HCT116 (cell line): ENCODE measurements around the gene TLR4.

Experiments used
- ELF1 ChIP-seq: IDR thresholded peaks from 2 replicates; pipeline ENCODE4 v1.6.1; 2012; ENCODE audit warnings: low read depth, borderline replicate concordance
- EZH2 ChIP-seq: fragments of 200-600 bp; sonication (generic); IDR thresholded peaks from 2 replicates; pipeline ENCODE4 v1.6.1; 2017; ENCODE audit warnings: antibody characterized with exemption, mixed run types
- JUND ChIP-seq: IDR thresholded peaks from 2 replicates; pipeline ENCODE4 v1.6.1; 2012
- POLR2A ChIP-seq: IDR thresholded peaks from 2 replicates; pipeline ENCODE4 v1.7.0; 2011; ENCODE audit warnings: borderline replicate concordance; ENCODE audit not compliant: insufficient read depth, insufficient read length; ENCODE audit errors: extremely low read depth
- POLR2AphosphoS5 ChIP-seq: IDR thresholded peaks from 2 replicates; pipeline ENCODE4 v1.6.1; 2011; ENCODE audit warnings: mild to moderate bottlenecking, low read depth, low read length, moderate library complexity
- TF ChIP-seq, protein P1 (sequence below): IDR thresholded peaks from 2 replicates; pipeline ENCODE4 v1.6.1; 2012; ENCODE audit warnings: low read depth
- TF ChIP-seq, protein P2 (sequence below), 3 experiments: fragments of 200-600 bp in 1 of 3; sonication (generic) in 1 of 3; IDR thresholded peaks in 2 of 3; conservative IDR thresholded peaks in 1 of 3; 2 replicates each; pipeline ENCODE4 v1.5.1; 2012 to 2017; ENCODE audit warnings: low read depth in 2 of 3, low read length in 2 of 3, antibody characterized with exemption in 1 of 3, borderline replicate concordance in 1 of 3, control low read depth in 1 of 3, mild to moderate bottlenecking in 1 of 3, mixed read lengths in 1 of 3, mixed run types in 1 of 3, moderate library complexity in 1 of 3; ENCODE audit not compliant: insufficient read depth in 1 of 3
- TF ChIP-seq, protein P3 (sequence below): IDR thresholded peaks from 2 replicates; pipeline ENCODE4 v1.6.1; 2011; ENCODE audit warnings: mild to moderate bottlenecking, low read length, moderate library complexity; ENCODE audit not compliant: insufficient replicate concordance; ENCODE audit errors: extremely low read depth

DNA sequence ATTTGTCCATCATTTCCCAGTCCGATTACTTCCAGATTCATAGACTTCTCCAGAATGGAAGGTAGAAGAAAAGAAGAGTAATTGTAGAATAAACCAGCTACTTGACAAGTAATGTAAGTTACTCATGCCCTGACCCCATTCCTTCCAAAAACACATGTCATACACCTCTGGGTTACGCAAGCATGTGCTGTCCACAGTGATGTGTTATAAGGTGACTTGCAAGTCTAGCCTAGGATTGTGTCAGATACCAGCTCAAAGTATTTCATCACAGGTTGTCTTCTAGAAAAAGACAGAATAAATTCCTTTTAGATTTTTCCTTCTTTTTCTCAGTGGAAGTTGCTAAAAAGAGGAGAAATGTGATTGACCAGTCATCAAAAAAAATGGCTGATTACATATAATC, 8.0 kb upstream of the TLR4 start:
- TF ChIP-seq, protein P1, sequence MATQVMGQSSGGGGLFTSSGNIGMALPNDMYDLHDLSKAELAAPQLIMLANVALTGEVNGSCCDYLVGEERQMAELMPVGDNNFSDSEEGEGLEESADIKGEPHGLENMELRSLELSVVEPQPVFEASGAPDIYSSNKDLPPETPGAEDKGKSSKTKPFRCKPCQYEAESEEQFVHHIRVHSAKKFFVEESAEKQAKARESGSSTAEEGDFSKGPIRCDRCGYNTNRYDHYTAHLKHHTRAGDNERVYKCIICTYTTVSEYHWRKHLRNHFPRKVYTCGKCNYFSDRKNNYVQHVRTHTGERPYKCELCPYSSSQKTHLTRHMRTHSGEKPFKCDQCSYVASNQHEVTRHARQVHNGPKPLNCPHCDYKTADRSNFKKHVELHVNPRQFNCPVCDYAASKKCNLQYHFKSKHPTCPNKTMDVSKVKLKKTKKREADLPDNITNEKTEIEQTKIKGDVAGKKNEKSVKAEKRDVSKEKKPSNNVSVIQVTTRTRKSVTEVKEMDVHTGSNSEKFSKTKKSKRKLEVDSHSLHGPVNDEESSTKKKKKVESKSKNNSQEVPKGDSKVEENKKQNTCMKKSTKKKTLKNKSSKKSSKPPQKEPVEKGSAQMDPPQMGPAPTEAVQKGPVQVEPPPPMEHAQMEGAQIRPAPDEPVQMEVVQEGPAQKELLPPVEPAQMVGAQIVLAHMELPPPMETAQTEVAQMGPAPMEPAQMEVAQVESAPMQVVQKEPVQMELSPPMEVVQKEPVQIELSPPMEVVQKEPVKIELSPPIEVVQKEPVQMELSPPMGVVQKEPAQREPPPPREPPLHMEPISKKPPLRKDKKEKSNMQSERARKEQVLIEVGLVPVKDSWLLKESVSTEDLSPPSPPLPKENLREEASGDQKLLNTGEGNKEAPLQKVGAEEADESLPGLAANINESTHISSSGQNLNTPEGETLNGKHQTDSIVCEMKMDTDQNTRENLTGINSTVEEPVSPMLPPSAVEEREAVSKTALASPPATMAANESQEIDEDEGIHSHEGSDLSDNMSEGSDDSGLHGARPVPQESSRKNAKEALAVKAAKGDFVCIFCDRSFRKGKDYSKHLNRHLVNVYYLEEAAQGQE, result no peak
- TF ChIP-seq ELF1, result no peak
- TF ChIP-seq, protein P2, sequence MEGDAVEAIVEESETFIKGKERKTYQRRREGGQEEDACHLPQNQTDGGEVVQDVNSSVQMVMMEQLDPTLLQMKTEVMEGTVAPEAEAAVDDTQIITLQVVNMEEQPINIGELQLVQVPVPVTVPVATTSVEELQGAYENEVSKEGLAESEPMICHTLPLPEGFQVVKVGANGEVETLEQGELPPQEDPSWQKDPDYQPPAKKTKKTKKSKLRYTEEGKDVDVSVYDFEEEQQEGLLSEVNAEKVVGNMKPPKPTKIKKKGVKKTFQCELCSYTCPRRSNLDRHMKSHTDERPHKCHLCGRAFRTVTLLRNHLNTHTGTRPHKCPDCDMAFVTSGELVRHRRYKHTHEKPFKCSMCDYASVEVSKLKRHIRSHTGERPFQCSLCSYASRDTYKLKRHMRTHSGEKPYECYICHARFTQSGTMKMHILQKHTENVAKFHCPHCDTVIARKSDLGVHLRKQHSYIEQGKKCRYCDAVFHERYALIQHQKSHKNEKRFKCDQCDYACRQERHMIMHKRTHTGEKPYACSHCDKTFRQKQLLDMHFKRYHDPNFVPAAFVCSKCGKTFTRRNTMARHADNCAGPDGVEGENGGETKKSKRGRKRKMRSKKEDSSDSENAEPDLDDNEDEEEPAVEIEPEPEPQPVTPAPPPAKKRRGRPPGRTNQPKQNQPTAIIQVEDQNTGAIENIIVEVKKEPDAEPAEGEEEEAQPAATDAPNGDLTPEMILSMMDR (IDR thresholded peaks at IDR 0.05 in 2 of 3, conservative IDR thresholded peaks at IDR 0.05 in 1 of 3; ENCODE audit: borderline replicate concordance in 1 of 3, insufficient read depth in 1 of 3, low read depth in 2 of 3, low read length in 2 of 3), result no peak
- TF ChIP-seq, protein P3, sequence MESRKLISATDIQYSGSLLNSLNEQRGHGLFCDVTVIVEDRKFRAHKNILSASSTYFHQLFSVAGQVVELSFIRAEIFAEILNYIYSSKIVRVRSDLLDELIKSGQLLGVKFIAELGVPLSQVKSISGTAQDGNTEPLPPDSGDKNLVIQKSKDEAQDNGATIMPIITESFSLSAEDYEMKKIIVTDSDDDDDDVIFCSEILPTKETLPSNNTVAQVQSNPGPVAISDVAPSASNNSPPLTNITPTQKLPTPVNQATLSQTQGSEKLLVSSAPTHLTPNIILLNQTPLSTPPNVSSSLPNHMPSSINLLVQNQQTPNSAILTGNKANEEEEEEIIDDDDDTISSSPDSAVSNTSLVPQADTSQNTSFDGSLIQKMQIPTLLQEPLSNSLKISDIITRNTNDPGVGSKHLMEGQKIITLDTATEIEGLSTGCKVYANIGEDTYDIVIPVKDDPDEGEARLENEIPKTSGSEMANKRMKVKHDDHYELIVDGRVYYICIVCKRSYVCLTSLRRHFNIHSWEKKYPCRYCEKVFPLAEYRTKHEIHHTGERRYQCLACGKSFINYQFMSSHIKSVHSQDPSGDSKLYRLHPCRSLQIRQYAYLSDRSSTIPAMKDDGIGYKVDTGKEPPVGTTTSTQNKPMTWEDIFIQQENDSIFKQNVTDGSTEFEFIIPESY, result no peak
- no peak for TF ChIP-seq JUND
- no peak for TF ChIP-seq POLR2AphosphoS5
- no peak for TF ChIP-seq POLR2A
- TF ChIP-seq EZH2, result no peak
